Esophagus muscularis mucosa (tissue), 3 donors: ENCODE measurements around the gene CD300LF.

Source experiments
- CTCF ChIP-seq, 3 experiments: fragments of 200-600 bp in 2 of 3; fragments of 450-650 bp in 1 of 3; sonication (generic) in 2 of 3; IDR thresholded peaks; one replicate each; pipeline ENCODE4 v1.5.1; 2017 to 2019; ENCODE audit warnings: antibody characterized with exemption in 3 of 3, mild to moderate bottlenecking in 2 of 3, moderate library complexity in 1 of 3
- POLR2AphosphoS5 ChIP-seq, 2 donors: sonication (generic); formaldehyde crosslinking; IDR thresholded peaks; one replicate each; pipeline ENCODE4 v1.6.1; 2017; ENCODE audit warnings: antibody characterized with exemption in 2 of 2

- TF ChIP-seq CTCF (IDR thresholded peaks at IDR 0.05) = no peak
- no peak for TF ChIP-seq POLR2AphosphoS5 (IDR thresholded peaks at IDR 0.05)
These were observed 30.7 kb downstream of the CD300LF start for GRCh38 chr17:74682028-74682427.
